K562 (cell line): ENCODE measurements around the gene TAF11. TPM values are rescaled to one million over a fixed set of nuclear protein-coding genes. Genes with fewer than 3 reads are reported as not detected.

Experiments
- BCL6 ChIP-seq: fragments of 250-450 bp; sonication (Bioruptor Pico); IDR thresholded peaks from 2 replicates; pipeline ENCODE4 v1.4.0; 2020
- COPS2 ChIP-seq: fragments of 450-650 bp; conservative IDR thresholded peaks from 2 replicates; pipeline ENCODE4 v1.6.1; 2016; ENCODE audit warnings: mild to moderate bottlenecking, moderate library complexity
- DACH1 ChIP-seq: fragments of 450-650 bp; IDR thresholded peaks from 2 replicates; pipeline ENCODE4 v1.6.1; 2018; ENCODE audit not compliant: partially characterized antibody
- HNRNPK ChIP-seq: fragments of 200-400 bp; formaldehyde crosslinking; IDR thresholded peaks from one replicate; pipeline ENCODE4 v1.6.1; 2018; ENCODE audit warnings: mild to moderate bottlenecking, low read depth, low read length; ENCODE audit not compliant: poor library complexity, severe bottlenecking
- SMARCC2 ChIP-seq: fragments of 450-650 bp; IDR thresholded peaks from 2 replicates; pipeline ENCODE4 v1.6.1; 2017; ENCODE audit warnings: antibody characterized with exemption, moderate library complexity, mild to moderate bottlenecking, low read depth
- WHSC1 ChIP-seq: IDR thresholded peaks from one replicate; pipeline ENCODE4 v1.6.1; 2012; ENCODE audit warnings: low read length, control low read depth, inconsistent platforms
- ZBTB7A ChIP-seq: IDR thresholded peaks from 2 replicates; pipeline ENCODE4 v1.6.1; 2011; ENCODE audit warnings: low read depth, mild to moderate bottlenecking, low read length, moderate library complexity, borderline replicate concordance; ENCODE audit not compliant: control insufficient read depth
- ZNF134 ChIP-seq: fragments of 250-450 bp; sonication (Bioruptor Pico); conservative IDR thresholded peaks from 2 replicates; pipeline ENCODE4 v1.4.0; 2020
- ZNF408 ChIP-seq: fragments of 250-450 bp; sonication (Bioruptor Pico); IDR thresholded peaks from 2 replicates; pipeline ENCODE4 v1.4.0; 2020; ENCODE audit warnings: low read depth, mild to moderate bottlenecking, moderate library complexity
- polyA plus RNA-seq, 8 experiments: library from polyadenylated mRNA; depleted of rRNA in 4 of 8; stranded (reverse) in 5 of 8; unstranded in 3 of 8; fragments of >200 nt; fragmentation: Nextera tagmentation in 2 of 8; fragmentation: Illumina TruSeq in 1 of 8; extraction: Ambion mirVana in 2 of 8; extraction: Trizol in 1 of 8; gene quantifications; 2 replicates each; pipeline versions ENCODE4 v1.2.1 to v1.2.3, GENCODE V29; 2011 to 2014; ENCODE audit warnings: inconsistent platforms in 1 of 8, missing spikeins in 1 of 8
- total RNA-seq, 7 experiments: library from RNA; depleted of rRNA in 6 of 7; stranded (reverse); fragments of >200 nt in 6 of 7; fragmentation: Illumina TruSeq in 2 of 7; extraction: Trizol in 2 of 7; gene quantifications; 2 replicates each; pipeline versions ENCODE4 v1.2.1 to v1.2.3, GENCODE V29; 2011 to 2021; ENCODE audit warnings: low replicate concordance in 1 of 7
- TF ChIP-seq, protein P1 (sequence below): sonication (generic); formaldehyde crosslinking; IDR thresholded peaks from 2 replicates; pipeline ENCODE4 v1.8.1; 2023; ENCODE audit warnings: mild to moderate bottlenecking, missing genetic modification reagents
- TF ChIP-seq, protein P2 (sequence below), 2 experiments: fragments of 450-650 bp; IDR thresholded peaks; 2 replicates each; pipeline ENCODE4 v1.6.1; 2016; ENCODE audit warnings: mild to moderate bottlenecking in 2 of 2, borderline replicate concordance in 1 of 2, low read depth in 1 of 2, moderate library complexity in 1 of 2
- TF ChIP-seq, protein P3 (sequence below): sonication (generic); formaldehyde crosslinking; IDR thresholded peaks from 2 replicates; pipeline ENCODE4 v1.4.0; 2020; ENCODE audit warnings: mild to moderate bottlenecking, missing genetic modification reagents
- TF ChIP-seq, protein P4 (sequence below), 2 experiments: fragments of 450-650 bp; IDR thresholded peaks; 2 replicates each; pipeline ENCODE4 v1.6.1; 2018; ENCODE audit warnings: mild to moderate bottlenecking in 2 of 2, low read depth in 1 of 2; ENCODE audit not compliant: partially characterized antibody in 2 of 2

The TAF11 gene
- total and polyA plus RNA-seq, 9 of the 15 experiments (the other 6 are each of a cell fraction or from before 2014, with no cell fraction given): 40.9 to 91.9 (median 71.9) TPM

DNA sequence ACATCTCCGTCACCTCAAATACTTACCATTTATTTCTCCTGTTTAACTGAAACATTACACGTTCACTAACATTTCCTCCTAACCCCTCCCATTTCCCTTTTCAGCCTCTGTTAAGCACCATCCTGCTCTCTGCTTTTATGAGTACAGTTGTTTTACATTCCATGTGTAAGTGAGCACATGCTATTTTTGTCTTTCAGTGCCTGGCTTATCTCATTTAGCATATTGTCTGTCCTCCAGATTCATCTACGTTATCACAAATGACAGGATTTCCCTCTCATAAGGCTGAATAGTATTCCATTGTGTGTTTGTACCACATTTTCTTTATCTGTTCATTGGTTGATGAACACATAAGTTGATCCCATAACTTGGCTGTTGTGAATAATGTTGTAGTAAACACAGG is 22.7 kb downstream of the TAF11 start (continued):
- TF ChIP-seq WHSC1 (no peak), BCL6 (CRISPR knock-in tag) (no peak), ZNF134 (CRISPR knock-in tag) (no peak), SMARCC2 (peak; percentile 93), DACH1 (peak; percentile 36), COPS2 (no peak), HNRNPK (no peak), ZBTB7A (no peak), ZNF408 (CRISPR knock-in tag) (no peak)
- TF ChIP-seq, protein P1, sequence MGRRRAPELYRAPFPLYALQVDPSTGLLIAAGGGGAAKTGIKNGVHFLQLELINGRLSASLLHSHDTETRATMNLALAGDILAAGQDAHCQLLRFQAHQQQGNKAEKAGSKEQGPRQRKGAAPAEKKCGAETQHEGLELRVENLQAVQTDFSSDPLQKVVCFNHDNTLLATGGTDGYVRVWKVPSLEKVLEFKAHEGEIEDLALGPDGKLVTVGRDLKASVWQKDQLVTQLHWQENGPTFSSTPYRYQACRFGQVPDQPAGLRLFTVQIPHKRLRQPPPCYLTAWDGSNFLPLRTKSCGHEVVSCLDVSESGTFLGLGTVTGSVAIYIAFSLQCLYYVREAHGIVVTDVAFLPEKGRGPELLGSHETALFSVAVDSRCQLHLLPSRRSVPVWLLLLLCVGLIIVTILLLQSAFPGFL: no peak
- TF ChIP-seq, protein P2, sequence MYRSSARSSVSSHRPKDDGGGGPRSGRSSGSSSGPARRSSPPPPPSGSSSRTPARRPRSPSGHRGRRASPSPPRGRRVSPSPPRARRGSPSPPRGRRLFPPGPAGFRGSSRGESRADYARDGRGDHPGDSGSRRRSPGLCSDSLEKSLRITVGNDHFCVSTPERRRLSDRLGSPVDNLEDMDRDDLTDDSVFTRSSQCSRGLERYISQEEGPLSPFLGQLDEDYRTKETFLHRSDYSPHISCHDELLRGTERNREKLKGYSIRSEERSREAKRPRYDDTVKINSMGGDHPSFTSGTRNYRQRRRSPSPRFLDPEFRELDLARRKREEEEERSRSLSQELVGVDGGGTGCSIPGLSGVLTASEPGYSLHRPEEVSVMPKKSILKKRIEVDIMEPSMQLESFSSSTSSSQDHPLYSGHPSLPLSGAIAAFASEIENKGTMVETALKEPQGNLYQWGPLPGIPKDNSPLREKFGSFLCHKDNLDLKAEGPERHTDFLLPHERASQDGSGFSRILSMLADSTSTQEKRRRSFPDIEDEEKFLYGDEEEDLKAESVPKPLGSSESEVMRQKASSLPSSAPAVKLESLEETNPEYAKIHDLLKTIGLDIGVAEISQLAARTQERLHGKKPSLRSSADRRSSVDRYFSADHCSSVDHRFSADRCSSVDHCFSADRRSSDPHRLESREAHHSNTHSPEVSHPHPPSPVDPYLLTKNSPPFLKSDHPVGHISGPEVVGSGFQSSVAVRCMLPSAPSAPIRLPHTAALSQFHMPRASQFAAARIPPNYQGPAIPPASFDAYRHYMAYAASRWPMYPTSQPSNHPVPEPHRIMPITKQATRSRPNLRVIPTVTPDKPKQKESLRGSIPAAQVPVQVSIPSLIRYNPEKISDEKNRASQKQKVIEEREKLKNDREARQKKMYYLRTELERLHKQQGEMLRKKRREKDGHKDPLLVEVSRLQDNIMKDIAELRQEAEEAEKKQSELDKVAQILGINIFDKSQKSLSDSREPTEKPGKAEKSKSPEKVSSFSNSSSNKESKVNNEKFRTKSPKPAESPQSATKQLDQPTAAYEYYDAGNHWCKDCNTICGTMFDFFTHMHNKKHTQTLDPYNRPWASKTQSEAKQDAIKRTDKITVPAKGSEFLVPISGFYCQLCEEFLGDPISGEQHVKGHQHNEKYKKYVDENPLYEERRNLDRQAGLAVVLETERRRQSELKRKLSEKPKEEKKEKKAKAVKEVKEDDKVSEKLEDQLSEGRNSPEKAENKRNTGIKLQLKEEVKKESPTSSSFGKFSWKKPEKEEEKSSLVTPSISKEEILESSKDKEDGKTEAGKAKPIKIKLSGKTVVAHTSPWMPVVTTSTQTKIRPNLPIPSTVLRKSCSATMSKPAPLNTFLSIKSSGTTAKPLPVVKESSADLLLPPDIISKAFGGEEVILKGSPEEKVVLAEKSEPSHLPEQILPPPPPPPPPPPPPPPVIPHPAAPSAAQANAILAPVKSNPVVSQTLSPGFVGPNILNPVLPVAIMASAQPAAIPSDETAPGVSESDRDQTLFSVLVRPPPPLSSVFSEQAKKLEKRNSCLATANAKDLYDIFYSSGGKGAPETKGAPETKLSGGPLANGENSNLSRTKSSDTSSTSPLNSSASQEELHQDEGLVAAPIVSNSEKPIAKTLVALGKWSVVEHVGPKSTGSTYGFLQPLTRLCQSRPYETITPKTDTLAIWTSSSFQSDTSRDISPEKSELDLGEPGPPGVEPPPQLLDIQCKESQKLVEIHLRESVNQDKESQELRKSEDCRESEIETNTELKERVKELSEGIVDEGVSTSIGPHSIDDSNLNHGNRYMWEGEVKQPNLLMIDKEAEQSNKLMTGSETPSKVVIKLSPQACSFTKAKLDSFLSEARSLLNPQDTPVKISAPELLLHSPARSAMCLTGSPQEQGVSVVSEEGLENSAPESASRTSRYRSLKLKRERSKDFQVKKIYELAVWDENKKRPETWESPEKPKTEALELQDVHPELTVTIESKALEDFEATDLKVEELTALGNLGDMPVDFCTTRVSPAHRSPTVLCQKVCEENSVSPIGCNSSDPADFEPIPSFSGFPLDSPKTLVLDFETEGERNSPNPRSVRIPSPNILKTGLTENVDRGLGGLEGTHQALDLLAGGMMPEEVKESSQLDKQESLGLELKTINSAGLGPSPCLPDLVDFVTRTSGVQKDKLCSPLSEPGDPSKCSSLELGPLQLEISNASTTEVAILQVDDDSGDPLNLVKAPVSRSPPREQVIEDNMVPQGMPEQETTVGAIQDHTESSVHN (IDR thresholded peaks at IDR 0.05; ENCODE audit: borderline replicate concordance in 1 of 2, low read depth in 1 of 2): peak; percentile 39 to 93; a peak in 1 of 4 replicates
- TF ChIP-seq, protein P3, sequence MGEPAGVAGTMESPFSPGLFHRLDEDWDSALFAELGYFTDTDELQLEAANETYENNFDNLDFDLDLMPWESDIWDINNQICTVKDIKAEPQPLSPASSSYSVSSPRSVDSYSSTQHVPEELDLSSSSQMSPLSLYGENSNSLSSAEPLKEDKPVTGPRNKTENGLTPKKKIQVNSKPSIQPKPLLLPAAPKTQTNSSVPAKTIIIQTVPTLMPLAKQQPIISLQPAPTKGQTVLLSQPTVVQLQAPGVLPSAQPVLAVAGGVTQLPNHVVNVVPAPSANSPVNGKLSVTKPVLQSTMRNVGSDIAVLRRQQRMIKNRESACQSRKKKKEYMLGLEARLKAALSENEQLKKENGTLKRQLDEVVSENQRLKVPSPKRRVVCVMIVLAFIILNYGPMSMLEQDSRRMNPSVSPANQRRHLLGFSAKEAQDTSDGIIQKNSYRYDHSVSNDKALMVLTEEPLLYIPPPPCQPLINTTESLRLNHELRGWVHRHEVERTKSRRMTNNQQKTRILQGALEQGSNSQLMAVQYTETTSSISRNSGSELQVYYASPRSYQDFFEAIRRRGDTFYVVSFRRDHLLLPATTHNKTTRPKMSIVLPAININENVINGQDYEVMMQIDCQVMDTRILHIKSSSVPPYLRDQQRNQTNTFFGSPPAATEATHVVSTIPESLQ: no peak
- TF ChIP-seq, protein P4, sequence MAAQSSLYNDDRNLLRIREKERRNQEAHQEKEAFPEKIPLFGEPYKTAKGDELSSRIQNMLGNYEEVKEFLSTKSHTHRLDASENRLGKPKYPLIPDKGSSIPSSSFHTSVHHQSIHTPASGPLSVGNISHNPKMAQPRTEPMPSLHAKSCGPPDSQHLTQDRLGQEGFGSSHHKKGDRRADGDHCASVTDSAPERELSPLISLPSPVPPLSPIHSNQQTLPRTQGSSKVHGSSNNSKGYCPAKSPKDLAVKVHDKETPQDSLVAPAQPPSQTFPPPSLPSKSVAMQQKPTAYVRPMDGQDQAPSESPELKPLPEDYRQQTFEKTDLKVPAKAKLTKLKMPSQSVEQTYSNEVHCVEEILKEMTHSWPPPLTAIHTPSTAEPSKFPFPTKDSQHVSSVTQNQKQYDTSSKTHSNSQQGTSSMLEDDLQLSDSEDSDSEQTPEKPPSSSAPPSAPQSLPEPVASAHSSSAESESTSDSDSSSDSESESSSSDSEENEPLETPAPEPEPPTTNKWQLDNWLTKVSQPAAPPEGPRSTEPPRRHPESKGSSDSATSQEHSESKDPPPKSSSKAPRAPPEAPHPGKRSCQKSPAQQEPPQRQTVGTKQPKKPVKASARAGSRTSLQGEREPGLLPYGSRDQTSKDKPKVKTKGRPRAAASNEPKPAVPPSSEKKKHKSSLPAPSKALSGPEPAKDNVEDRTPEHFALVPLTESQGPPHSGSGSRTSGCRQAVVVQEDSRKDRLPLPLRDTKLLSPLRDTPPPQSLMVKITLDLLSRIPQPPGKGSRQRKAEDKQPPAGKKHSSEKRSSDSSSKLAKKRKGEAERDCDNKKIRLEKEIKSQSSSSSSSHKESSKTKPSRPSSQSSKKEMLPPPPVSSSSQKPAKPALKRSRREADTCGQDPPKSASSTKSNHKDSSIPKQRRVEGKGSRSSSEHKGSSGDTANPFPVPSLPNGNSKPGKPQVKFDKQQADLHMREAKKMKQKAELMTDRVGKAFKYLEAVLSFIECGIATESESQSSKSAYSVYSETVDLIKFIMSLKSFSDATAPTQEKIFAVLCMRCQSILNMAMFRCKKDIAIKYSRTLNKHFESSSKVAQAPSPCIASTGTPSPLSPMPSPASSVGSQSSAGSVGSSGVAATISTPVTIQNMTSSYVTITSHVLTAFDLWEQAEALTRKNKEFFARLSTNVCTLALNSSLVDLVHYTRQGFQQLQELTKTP (IDR thresholded peaks at IDR 0.05; ENCODE audit: low read depth in 1 of 2, partially characterized antibody in 2 of 2): peak; percentile 33 to 80
